Pancreas (tissue), 10 donors: ENCODE results near the gene SHISA7. TPM values are rescaled to one million over a fixed set of nuclear protein-coding genes. Genes with fewer than 3 reads are reported as not detected.
A peak's percentile ranks its signal among the peaks of the same experiment; 100 is the strongest.
"Not testable (repeated sequence)": the region's sequence is repeated elsewhere in the genome, so short reads cannot be mapped to it uniquely, and the experiment has no call there.

Experiments used
- ATAC-seq, 4 donors: fragments of 200-7000 bp; cut with Tn5 transposase; one replicate each; pipeline versions ENCODE4 v1.8.0 to v1.9.1; 2020; ENCODE audit warnings: mild to moderate bottlenecking in 4 of 4, moderate library complexity in 4 of 4
- DNase-seq, 6 donors: peaks; one replicate each; pipeline ENCODE4 v3.0.0-alpha.2; 2020
- FAIRE-seq: peaks from 2 replicates; lab custom pipeline; 2012; peaks lifted over from hg19 to GRCh38; lab: Jason Lieb, UNC
- H3K27ac ChIP-seq, 4 donors: fragments of 200-600 bp; sonication (generic); 1 replicate in 3 of 4; 2 replicates in 1 of 4; pipeline versions ENCODE4 v1.5.0 to v1.8.0; 2020
- H3K27me3 ChIP-seq, 4 donors: fragments of 200-600 bp; one replicate each; pipeline ENCODE4 v1.8.0; 2021
- H3K36me3 ChIP-seq, 3 donors: fragments of 200-600 bp; sonication (generic) in 1 of 3; one replicate each; pipeline versions ENCODE4 v1.5.0 to v1.8.0; 2020 to 2021
- H3K4me1 ChIP-seq, 3 donors: fragments of 200-600 bp; one replicate each; pipeline ENCODE4 v1.8.0; 2021
- H3K4me3 ChIP-seq, 4 donors: fragments of 200-600 bp; sonication (generic) in 2 of 4; one replicate each; pipeline versions ENCODE4 v1.5.0 to v1.8.0; 2020 to 2021
- H3K9me3 ChIP-seq, 4 donors: fragments of 200-600 bp; one replicate each; pipeline ENCODE4 v1.8.0; 2021
- WGBS, 2 donors: extraction: QIAGEN DNeasy Blood & Tissue Kit; methylation state at CpG; one replicate each; pipeline ENCODE4 v1.1.7; 2013; 5-methylcytosine and 5-hydroxymethylcytosine counted together
- intact Hi-C, 3 donors: fragments of 100-400 bp; cut with DNase I; formaldehyde crosslinking; loops; one replicate each; pipeline versions ENCODE4 v1.11.1 to v1.14.2; 2022
- polyA plus RNA-seq, 2 donors: library from polyadenylated mRNA; stranded (reverse); fragments of 200-250 nt; gene quantifications; one replicate each; pipeline ENCODE4 v1.2.3, GENCODE V29; 2013
- total RNA-seq, 6 donors: library from RNA; stranded (reverse); fragmentation: NEBNext Ultra II Directional in 4 of 6; extraction: Animal tissue kit (Norgen Biotek cat#: 25700) in 4 of 6; gene quantifications; one replicate each; pipeline versions ENCODE4 v1.2.1 to v1.2.4, GENCODE V29; 2021 to 2023
- TF ChIP-seq, protein P1 (sequence below), 4 donors: fragments of 200-600 bp; sonication (generic) in 3 of 4; IDR thresholded peaks; one replicate each; pipeline versions ENCODE4 v1.5.0 to v1.8.0; 2021; ENCODE audit warnings: antibody characterized with exemption in 4 of 4
- donor health status: healthy with polysubstance abuse.
- donor health status: DM: no; HTN: no; CAD: no; lungs with moderate emphysema.
- donor health status: DM: no; HTN: no; CAD: no.
- donor health status: control.
- donor health status: control.
- donor health status: Bipolar disorder and iron deficiency.
- donor health status: DM: yes; HTN: yes; CAD: no.
- donor health status: DM: no; HTN: no; CAD: no.
- donor health status: DM: no; HTN: no; CAD: no.
- donor health status: DM: yes; HTN: yes; CAD: no.

Gene SHISA7
- total and polyA plus RNA-seq, 8 donors: 0.04 to 0.33 (median 0.06) TPM; not detected in 3

DNA sequence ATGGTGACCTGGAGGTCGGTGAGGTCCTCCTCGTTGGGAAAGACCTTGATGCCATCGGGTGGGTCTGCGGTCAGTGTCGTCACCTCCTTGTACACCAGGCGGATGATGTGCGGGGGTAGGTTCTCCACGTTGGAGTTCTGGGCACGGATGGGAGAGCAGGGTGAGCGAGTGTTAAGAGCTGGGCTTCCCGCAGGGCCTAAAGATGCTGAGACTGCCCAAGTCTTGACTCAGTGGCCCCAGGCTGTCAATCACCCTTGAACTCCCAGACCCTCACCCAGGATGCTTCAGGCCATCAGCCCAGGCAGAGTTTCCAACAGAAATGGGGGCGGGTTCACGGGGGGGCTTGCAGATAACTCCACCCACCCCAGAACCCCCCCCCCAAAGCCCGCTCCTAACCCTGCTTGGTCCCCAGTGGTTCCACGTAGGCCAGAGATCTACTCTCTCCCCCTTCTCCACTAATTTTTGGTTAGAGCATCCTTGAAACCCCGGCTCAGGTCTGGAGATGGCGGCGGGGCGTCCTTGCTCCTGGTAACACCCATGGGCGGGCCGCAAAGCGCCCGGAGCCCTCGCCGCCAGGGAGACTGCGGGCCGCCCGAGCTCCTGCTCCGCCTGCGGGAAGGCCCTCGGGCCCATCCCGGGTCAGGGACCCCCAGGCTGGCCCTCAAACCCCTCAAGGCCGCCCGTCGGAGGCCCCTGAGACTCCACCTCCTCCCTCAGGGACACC lies 36.1 kb downstream of the SHISA7 start:
- peak in 3 of 6 donors; percentile 24 to 73 (median 29) for DNase-seq
- WGBS, 2 donors: 18 to 20% methylated on average over 34 to 35 of the region's 35 CpGs

GRCh38 chr19:55406091-55406825 lies 36.8 kb downstream of the SHISA7 start:
- FAIRE-seq (no peak), ATAC-seq (no peak), DNase-seq (no peak)
- TF ChIP-seq, protein P1, sequence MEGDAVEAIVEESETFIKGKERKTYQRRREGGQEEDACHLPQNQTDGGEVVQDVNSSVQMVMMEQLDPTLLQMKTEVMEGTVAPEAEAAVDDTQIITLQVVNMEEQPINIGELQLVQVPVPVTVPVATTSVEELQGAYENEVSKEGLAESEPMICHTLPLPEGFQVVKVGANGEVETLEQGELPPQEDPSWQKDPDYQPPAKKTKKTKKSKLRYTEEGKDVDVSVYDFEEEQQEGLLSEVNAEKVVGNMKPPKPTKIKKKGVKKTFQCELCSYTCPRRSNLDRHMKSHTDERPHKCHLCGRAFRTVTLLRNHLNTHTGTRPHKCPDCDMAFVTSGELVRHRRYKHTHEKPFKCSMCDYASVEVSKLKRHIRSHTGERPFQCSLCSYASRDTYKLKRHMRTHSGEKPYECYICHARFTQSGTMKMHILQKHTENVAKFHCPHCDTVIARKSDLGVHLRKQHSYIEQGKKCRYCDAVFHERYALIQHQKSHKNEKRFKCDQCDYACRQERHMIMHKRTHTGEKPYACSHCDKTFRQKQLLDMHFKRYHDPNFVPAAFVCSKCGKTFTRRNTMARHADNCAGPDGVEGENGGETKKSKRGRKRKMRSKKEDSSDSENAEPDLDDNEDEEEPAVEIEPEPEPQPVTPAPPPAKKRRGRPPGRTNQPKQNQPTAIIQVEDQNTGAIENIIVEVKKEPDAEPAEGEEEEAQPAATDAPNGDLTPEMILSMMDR (IDR thresholded peaks at IDR 0.05): no peak
- peaks cover 0 to 7% (median 0%) of the 10 kb centered on the region in 3 donors for H3K36me3 ChIP-seq
- H3K4me1 ChIP-seq: peaks cover 0 to 4% (median 0%) of the 10 kb centered on the region in 3 donors
- intact Hi-C loops: loop anchor here in 1 of 3 donors (10.0 kb wide), 1 partner anchor 111 kb away; no protein-coding TSS in a partner anchor
- 87 to 89% methylated on average over 14 of the region's 14 CpGs for WGBS, 2 donors
- no peaks in the 10 kb centered on the region for H3K9me3 ChIP-seq
- no peak overlapping the region for H3K27ac ChIP-seq
- H3K4me3 ChIP-seq: peak overlapping the region in 1 of 4 donors; percentile 64
- no peaks in the 10 kb centered on the region for H3K27me3 ChIP-seq

More for the DNA sequence above, 36.1 kb downstream of the SHISA7 start:
- intact Hi-C loops: loop anchor here in 1 of 3 donors (10.0 kb wide), 1 partner anchor 112 kb away; no protein-coding TSS in a partner anchor
- Histone ChIP-seq H3K4me1 (peaks cover 0 to 4% (median 0%) of the 10 kb centered on the region in 3 donors), H3K9me3 (no peaks in the 10 kb centered on the region), H3K36me3 (peaks cover 0 to 7% (median 0%) of the 10 kb centered on the region in 3 donors), H3K27ac (peak overlapping the region; percentile 90 to 95 (median 94)), H3K4me3 (peak overlapping the region; percentile 64 to 96 (median 74)), H3K27me3 (no peaks in the 10 kb centered on the region)
- TF ChIP-seq, protein P1 (IDR thresholded peaks at IDR 0.05): no peak
- ATAC-seq (peak in 2 of 4 donors; percentile 2 to 14), FAIRE-seq (no peak)

DNA sequence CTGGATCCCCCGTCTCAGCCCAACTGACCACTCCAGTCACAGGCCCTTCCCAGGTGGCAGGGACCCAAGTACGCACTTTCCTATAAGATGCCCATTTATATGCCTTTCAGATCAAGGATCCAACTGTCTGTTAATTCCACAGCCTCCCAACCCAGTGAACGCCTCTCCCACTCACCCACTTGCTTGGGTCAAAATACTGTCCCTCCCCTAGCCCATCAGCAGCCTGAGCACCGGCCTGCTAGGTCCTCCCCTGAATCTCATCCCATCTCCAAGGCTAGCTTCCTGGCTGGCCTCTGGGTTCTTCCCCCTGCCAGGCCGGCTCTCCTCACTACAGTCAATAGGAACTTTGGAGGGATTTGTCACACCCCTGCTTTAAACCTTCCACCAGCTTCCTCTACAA lies 37.5 kb downstream of the SHISA7 start:
- intact Hi-C loops: loop anchor here in 1 of 3 donors (10.0 kb wide), 1 partner anchor 111 kb away; no protein-coding TSS in a partner anchor
- FAIRE-seq (no peak), DNase-seq (no peak), ATAC-seq (no peak)
- H3K36me3 ChIP-seq: peaks cover 0 to 7% (median 0%) of the 10 kb centered on the region in 3 donors
- H3K27me3 ChIP-seq: no peaks in the 10 kb centered on the region
- peaks cover 0 to 4% (median 0%) of the 10 kb centered on the region in 3 donors for H3K4me1 ChIP-seq
- TF ChIP-seq, protein P1 (IDR thresholded peaks at IDR 0.05): no peak
- 89 to 93% methylated on average over 5 of the region's 5 CpGs for WGBS, 2 donors
- no peak overlapping the region for H3K4me3 ChIP-seq
- no peaks in the 10 kb centered on the region for H3K9me3 ChIP-seq
- H3K27ac ChIP-seq: no peak overlapping the region

DNA sequence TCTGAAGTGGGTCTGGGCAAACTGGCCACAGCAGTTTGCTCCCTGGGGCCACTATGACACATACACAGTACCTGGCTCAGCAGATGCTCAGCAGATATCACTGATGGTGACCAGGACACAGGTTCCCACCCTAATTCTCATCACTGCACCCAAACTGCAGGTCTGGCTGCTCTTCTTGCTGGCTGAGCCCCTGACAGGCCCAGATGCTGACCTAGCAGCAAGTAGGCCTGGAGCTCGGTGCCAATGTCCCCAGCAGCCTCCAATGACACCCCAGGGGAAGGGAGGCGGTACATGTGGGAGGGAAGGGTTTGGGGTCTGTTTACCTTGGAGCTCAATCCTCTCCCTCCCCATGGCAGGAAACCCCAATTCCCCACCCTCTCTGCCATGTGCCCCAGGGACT lies 40.6 kb downstream of the SHISA7 start:
- intact Hi-C loops: loop anchor here in 1 of 3 donors (10.0 kb wide), 1 partner anchor 108 kb away; no protein-coding TSS in a partner anchor
- H3K27me3 ChIP-seq: no peaks in the 10 kb centered on the region
- H3K4me1 ChIP-seq: peaks cover 0 to 4% (median 0%) of the 10 kb centered on the region in 3 donors
- ATAC-seq: no peak
- H3K27ac ChIP-seq: no peak overlapping the region
- no peak for FAIRE-seq
- H3K4me3 ChIP-seq: no peak overlapping the region
- 93 to 94% methylated on average over 2 of the region's 2 CpGs for WGBS, 2 donors
- peaks cover 0 to 7% (median 0%) of the 10 kb centered on the region in 3 donors for H3K36me3 ChIP-seq
- no peak for DNase-seq
- no peaks in the 10 kb centered on the region for H3K9me3 ChIP-seq
- TF ChIP-seq, protein P1 (IDR thresholded peaks at IDR 0.05): no peak

GRCh38 chr19:55401390-55401789 lies 41.7 kb downstream of the SHISA7 start:
- not testable (repeated sequence) for DNase-seq, H3K27me3 ChIP-seq, H3K4me3 ChIP-seq, H3K36me3 ChIP-seq, H3K4me1 ChIP-seq, H3K9me3 ChIP-seq, H3K27ac ChIP-seq, FAIRE-seq
- ATAC-seq: peak in 1 of 4 donors; percentile 7
- intact Hi-C loops: loop anchor here in 1 of 3 donors (10.0 kb wide), 1 partner anchor 107 kb away; no protein-coding TSS in a partner anchor
- 88 to 93% methylated on average over 9 to 21 of the region's 28 CpGs for WGBS, 2 donors
